Skeletal muscle satellite cell (primary cell): ENCODE measurements around the gene SREBF2.

Source experiments
- H3K27me3 ChIP-seq: 2 replicates; pipeline ENCODE4 v1.7.0; 2013; ENCODE audit warnings: low read length; ENCODE audit not compliant: control insufficient read depth, insufficient read depth
- H3K36me3 ChIP-seq: 2 replicates; pipeline ENCODE4 v1.7.0; 2013; ENCODE audit warnings: mild to moderate bottlenecking, control low read depth, low read length; ENCODE audit not compliant: insufficient read depth
- H3K4me1 ChIP-seq: 2 replicates; pipeline ENCODE4 v1.7.0; 2013; ENCODE audit warnings: low read length; ENCODE audit not compliant: control insufficient read depth, insufficient read depth
- H3K4me2 ChIP-seq: 2 replicates; pipeline ENCODE4 v1.7.0; 2013; ENCODE audit warnings: mild to moderate bottlenecking, low read length
- H3K4me3 ChIP-seq: 2 replicates; pipeline ENCODE4 v1.7.0; 2013; ENCODE audit warnings: low read length
- H3K9ac ChIP-seq: 2 replicates; pipeline ENCODE4 v1.7.0; 2013; ENCODE audit warnings: mild to moderate bottlenecking, low read depth, low read length, moderate library complexity
- H3K9me3 ChIP-seq: replicated peaks from 2 replicates; pipeline ENCODE4 v1.7.0; 2013; ENCODE audit warnings: mild to moderate bottlenecking, control low read depth, low read length
- small RNA-seq: library from RNA; depleted of rRNA; stranded (forward); fragments of <200 nt; gene quantifications from one replicate; pipeline ENCODE3, GENCODE V24; 2012

The SREBF2 gene

GRCh38 chr22:41949297-41949965 lies 116.5 kb downstream of the SREBF2 start:
- Histone ChIP-seq H3K36me3 (no peaks in the 10 kb centered on the region), H3K27me3 (peaks cover 7% of the 10 kb centered on the region), H3K4me3 (no peak overlapping the region), H3K4me1 (peaks cover 16% of the 10 kb centered on the region), H3K9me3 (no peaks in the 10 kb centered on the region), H3K9ac (no peak overlapping the region), H3K4me2 (no peak overlapping the region)

- Histone ChIP-seq H3K36me3 (no peaks in the 10 kb centered on the region), H3K4me2 (no peak within 1 kb of the TSS), H3K27me3 (peaks cover 7% of the 10 kb centered on the region), H3K4me3 (no peak within 1 kb of the TSS), H3K4me1 (peaks cover 5% of the 10 kb centered on the region), H3K9ac (no peak within 1 kb of the TSS), H3K9me3 (no peaks in the 10 kb centered on the region)
Measured at GRCh38 chr22:41951898-41952474, 119.1 kb downstream of the SREBF2 start, which contains the start of gene SMIM45. Gene SMIM45 (plus strand): TSS chr22:41952150.

- Histone ChIP-seq H3K27me3 (peaks cover 7% of the 10 kb centered on the region), H3K4me3 (no peak overlapping the region), H3K9ac (no peak overlapping the region), H3K36me3 (no peaks in the 10 kb centered on the region), H3K9me3 (no peaks in the 10 kb centered on the region), H3K4me1 (no peaks in the 10 kb centered on the region), H3K4me2 (no peak overlapping the region)
Measured at GRCh38 chr22:41952713-41953112, 119.8 kb downstream of the SREBF2 start.

Small RNA genes within 50 kb of the gene (small RNA-seq; reads per million reads assigned to genes)
- gene MIR33A: 3.8 reads per million, percentile 81 among the genes with 10 or more reads in this experiment
